IPS-18c (cell line): Measurements from ENCODE around the gene ATG10.

Experiments used
- H3K4me3 ChIP-seq: 2 replicates; pipeline ENCODE4 v1.7.0; 2013; ENCODE audit warnings: low read depth, mild to moderate bottlenecking, low read length, moderate library complexity; ENCODE audit not compliant: insufficient read depth
- H3K9me3 ChIP-seq: one replicate; pipeline ENCODE4 v1.6.1; 2013; ENCODE audit warnings: mild to moderate bottlenecking, low read length, moderate library complexity; ENCODE audit not compliant: control insufficient read depth, insufficient read depth

ATG10 gene

DNA sequence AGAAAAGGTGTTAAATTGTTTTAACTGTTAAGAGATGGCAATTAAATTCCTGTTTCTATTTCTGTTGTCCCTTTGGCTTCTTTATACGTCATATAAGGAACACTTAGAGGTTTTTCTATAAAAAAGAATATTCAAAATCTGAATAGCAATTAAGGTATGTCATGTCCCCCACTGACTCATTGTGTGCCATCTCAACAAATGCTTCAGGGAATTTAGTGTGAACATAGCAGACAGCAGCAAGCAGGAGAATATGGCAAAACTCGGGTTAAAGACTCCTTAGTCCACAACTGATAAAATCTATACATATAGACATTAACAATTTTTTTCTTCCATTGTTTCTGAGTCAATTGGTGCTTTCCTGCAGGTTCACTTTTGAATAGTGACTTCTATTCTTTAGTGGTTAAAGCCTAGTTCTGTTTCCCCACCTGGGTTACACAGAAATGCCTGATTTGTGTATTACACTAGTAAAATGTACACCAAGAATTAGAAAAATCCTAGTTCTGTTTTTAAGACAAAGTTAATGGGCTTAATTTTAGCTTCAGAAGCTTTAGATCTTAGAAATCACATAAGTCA, 324.2 kb downstream of the ATG10 start:
- H3K4me3 ChIP-seq, result no peak overlapping the region
- no peaks in the 10 kb centered on the region for H3K9me3 ChIP-seq

DNA sequence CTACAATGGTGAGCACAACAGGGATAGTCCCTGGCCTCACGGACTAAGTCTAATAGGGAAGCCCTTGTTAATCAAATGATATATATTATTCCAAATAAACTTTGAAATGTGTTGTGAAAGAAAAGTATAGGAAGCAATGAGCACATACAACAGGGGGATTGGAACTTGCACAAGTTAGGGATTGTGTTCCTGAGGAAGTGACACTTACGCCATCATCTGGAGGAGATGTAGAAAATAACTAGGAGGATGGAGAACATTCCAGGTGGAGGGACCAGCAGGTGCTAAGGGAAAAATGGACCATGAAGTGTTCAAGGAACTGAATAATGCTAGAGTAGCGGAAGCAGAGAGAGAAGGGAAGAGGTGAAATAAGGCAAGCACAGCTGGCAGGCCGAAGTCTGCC, 325.1 kb downstream of the ATG10 start:
- Histone ChIP-seq H3K9me3 (no peaks in the 10 kb centered on the region), H3K4me3 (no peak overlapping the region)

DNA sequence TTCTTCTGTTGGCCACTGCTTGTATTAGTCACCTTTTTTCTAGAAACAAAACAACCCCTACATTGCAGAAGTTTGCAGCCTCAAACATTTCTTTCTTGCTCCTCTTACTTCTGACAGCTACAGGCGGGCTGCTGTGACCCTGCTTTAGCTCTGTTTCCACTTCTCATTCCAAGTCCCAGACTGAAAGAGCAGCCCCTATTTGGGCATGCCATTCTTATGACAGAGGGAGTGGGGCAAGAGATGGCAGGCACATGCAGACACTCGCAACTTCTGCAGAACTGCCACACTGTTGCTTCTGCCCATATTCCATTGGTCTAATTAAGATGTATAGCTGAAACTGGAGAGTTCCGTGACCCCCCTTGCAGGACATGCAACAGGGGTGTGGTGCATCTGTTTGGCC, 325.9 kb downstream of the ATG10 start:
- no peaks in the 10 kb centered on the region for H3K9me3 ChIP-seq
- no peak overlapping the region for H3K4me3 ChIP-seq

DNA sequence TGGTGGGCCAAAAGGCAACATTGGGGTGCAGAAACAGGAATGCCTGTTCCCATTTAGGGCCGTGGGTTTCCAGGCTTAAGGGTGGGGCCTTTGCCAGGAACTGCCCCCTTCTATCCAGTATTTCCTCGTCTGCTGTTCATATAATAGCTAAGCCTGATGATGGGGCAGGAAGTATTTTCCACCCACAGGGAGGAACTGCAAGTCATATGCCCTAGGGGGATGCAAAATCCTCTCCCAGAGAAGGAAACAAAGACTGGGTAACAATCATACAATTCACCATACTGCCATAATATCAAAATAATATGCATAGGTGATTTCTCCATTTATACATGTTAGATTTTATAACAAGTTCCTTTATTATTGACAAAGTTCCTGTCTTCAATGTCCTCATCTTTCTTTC, 326.8 kb downstream of the ATG10 start:
- no peak overlapping the region for H3K4me3 ChIP-seq
- H3K9me3 ChIP-seq, result no peaks in the 10 kb centered on the region

DNA sequence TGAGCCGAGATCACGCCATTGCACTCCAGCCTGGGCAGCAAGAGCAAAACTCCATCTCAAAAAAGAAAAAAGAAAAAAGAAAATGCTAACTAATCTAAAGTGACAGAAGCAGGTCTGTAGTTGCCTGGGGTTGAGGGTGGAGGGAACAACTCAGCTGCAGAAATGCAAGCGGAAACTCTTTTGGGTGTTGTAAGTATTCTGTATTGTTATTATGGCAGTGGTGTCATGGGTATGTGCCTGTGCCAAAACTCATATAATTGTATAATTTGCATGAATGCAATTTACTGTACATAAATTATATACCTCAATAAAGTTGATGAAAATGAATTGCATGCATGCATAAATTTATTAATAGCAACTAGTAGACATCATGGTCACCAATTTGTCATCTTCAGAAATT, 329.4 kb downstream of the ATG10 start:
- Histone ChIP-seq H3K9me3 (no peaks in the 10 kb centered on the region), H3K4me3 (no peak overlapping the region)
